ENCODE results near the gene FEN1.

The FEN1 gene, protein sequence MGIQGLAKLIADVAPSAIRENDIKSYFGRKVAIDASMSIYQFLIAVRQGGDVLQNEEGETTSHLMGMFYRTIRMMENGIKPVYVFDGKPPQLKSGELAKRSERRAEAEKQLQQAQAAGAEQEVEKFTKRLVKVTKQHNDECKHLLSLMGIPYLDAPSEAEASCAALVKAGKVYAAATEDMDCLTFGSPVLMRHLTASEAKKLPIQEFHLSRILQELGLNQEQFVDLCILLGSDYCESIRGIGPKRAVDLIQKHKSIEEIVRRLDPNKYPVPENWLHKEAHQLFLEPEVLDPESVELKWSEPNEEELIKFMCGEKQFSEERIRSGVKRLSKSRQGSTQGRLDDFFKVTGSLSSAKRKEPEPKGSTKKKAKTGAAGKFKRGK

DNA sequence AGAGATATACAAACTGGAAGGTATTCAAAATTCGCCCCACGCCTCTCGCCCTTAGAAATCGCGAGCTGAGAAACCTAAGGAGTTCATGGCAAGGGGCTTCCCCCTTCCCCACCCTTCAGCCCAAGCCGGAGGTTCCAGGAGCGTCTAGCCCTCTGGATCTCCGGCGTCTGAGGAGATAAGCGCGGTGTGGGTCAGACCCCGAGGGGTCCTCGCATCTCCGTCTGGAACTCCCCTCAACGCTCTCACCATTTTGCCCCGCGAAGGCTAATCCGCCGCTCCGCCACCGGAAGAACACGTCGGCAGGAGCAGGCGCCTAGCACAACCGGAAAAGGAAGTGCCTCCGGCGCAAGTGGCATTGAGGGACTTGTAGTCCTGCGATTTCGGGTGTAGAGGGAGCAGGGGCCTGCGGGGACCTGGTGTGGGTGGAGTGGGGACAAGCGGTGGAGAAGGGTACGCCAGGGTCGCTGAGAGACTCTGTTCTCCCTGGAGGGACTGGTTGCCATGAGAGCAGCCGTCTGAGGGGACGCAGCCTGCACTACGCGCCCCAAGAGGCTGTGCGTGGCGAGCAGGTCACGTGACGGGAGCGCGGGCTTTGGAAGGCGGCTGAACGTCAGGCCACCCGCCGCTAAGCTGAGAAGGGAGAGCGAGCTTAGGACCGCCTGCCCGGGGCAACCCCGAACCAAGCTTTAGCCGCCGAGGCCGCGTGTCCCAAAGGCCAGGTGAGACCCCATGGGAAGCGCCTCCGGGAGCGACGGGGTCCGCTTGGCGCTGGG lies at the start of gene FEN1, which contains the start of gene TMEM258:
Gene FEN1, plus strand, starts transcription at position 602 of the 773 bp plus-strand sequence. CDS start 2,451 bp downstream, outside the sequence.
Gene TMEM258, minus strand, starts transcription at position 290 of the 773 bp plus-strand sequence. Its CDS starts 41 bp downstream, at position 249.
- POLR2A ChIA-PET, result interaction anchor here (1.0 to 2.3 kb wide), 2 partner anchors 23 to 38 kb away, joined by 4 to 10 read pairs; no protein-coding TSS in a partner anchor
- TF ChIP-seq, protein P1, sequence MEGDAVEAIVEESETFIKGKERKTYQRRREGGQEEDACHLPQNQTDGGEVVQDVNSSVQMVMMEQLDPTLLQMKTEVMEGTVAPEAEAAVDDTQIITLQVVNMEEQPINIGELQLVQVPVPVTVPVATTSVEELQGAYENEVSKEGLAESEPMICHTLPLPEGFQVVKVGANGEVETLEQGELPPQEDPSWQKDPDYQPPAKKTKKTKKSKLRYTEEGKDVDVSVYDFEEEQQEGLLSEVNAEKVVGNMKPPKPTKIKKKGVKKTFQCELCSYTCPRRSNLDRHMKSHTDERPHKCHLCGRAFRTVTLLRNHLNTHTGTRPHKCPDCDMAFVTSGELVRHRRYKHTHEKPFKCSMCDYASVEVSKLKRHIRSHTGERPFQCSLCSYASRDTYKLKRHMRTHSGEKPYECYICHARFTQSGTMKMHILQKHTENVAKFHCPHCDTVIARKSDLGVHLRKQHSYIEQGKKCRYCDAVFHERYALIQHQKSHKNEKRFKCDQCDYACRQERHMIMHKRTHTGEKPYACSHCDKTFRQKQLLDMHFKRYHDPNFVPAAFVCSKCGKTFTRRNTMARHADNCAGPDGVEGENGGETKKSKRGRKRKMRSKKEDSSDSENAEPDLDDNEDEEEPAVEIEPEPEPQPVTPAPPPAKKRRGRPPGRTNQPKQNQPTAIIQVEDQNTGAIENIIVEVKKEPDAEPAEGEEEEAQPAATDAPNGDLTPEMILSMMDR (IDR thresholded peaks at IDR 0.05; ENCODE audit: insufficient read depth, low read length, missing control alignments), result no peak
- CTCF ChIA-PET, result interaction anchor here (0.6 to 14.8 kb wide), 12 partner anchors 9 to 318 kb away, joined by 3 to 297 read pairs (median 7); partner anchors contain the start of gene BEST1
- H3K4me3 ChIP-seq (ENCODE audit: low read depth, low read length), result peak within 1 kb of the TSS; percentile 98
- peak; percentile 75 for DNase-seq (ENCODE audit: low read depth, low spot score)

DNA sequence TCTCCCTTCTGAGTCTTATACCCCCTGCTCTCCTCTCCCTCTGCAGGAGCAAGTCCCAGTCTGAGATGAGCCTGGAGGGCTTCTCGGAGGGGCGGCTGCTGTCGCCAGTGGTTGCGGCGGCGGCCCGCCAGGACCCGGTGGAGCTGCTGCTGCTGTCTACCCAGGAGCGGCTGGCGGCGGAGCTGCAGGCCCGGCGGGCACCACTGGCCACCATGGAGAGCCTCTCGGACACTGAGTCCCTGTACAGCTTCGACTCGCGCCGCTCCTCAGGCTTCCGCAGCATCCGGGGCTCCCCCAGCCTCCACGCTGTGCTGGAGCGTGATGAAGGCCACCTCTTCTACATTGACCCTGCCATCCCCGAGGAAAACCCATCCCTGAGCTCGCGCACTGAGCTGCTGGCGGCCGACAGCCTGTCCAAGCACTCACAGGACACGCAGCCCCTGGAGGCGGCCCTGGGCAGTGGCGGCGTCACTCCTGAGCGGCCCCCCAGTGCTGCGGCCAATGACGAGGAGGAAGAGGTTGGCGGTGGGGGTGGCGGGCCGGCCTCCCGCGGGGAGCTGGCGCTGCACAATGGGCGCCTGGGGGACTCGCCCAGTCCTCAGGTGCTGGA lies 49.1 kb upstream of the FEN1 start:
- POLR2A ChIA-PET, result no interaction called here
- CTCF ChIA-PET, result interaction anchor here (1.3 to 8.7 kb wide), 7 partner anchors 10 to 365 kb away, joined by 4 to 151 read pairs (median 6); partner anchors contain the start of genes FEN1 and TMEM258
- DNase-seq (ENCODE audit: low read depth, low spot score), result no peak
- TF ChIP-seq, protein P1 (IDR thresholded peaks at IDR 0.05; ENCODE audit: insufficient read depth, low read length, missing control alignments), result no peak
- no peak overlapping the region for H3K4me3 ChIP-seq (ENCODE audit: low read depth, low read length)

DNA sequence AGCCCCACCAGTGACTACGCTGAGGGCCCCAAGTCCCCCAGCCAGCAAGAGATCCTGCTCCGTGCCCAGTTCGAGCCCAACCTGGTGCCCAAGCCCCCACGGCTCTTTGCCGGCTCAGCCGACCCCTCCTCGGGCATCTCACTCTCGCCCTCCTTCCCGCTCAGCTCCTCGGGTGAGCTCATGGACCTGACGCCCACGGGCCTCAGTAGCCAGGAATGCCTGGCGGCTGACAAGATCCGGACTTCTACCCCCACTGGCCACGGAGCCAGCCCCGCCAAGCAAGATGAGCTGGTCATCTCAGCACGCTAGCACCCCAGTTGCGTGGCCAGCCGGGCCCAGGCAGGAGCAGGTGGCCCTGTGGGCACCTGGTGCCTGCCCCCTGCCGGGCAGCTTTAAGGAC lies 48.5 kb upstream of the FEN1 start:
- TF ChIP-seq, protein P1 (IDR thresholded peaks at IDR 0.05; ENCODE audit: insufficient read depth, low read length, missing control alignments), result no peak
- CTCF ChIA-PET, result interaction anchor here (1.3 to 8.7 kb wide), 7 partner anchors 10 to 364 kb away, joined by 4 to 151 read pairs (median 6); partner anchors contain the start of genes FEN1 and TMEM258
- H3K4me3 ChIP-seq (ENCODE audit: low read depth, low read length), result no peak overlapping the region
- POLR2A ChIA-PET, result no interaction called here
- DNase-seq (ENCODE audit: low read depth, low spot score), result no peak

DNA sequence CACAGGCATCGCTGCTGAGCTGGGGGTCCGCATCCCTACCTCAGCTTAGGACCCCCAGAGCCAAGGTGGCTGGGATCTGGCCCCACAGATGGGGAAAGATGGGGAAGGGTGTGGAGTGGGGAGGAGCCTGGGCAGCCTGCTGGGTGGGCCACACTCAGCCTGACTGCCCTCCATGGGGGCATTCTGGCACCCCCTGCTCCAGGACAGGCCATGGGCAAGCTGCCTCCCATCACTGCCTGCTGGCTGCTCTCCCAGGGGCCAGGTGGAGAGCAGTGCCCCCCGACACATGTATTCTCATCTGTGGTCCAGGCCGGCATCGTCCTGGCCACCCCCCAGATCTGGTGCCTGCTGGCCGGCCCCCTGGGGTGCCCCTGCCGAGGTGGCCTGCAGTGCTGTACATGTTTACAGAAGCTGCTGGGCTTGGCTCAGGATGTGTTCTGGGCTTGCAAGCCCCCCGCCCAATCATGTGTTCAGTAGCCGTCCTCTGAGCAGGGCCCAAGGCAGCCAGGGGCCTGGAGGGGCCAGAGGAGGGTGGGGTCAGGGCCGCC lies 48.0 kb upstream of the FEN1 start:
- TF ChIP-seq, protein P1 (IDR thresholded peaks at IDR 0.05; ENCODE audit: insufficient read depth, low read length, missing control alignments), result no peak
- no peak for DNase-seq (ENCODE audit: low read depth, low spot score)
- ChIA-PET POLR2A (no interaction called here), CTCF (interaction anchor here (1.3 to 8.7 kb wide), 6 partner anchors 10 to 364 kb away, joined by 4 to 151 read pairs (median 16); partner anchors contain the start of genes FEN1 and TMEM258)
- no peak overlapping the region for H3K4me3 ChIP-seq (ENCODE audit: low read depth, low read length)

DNA sequence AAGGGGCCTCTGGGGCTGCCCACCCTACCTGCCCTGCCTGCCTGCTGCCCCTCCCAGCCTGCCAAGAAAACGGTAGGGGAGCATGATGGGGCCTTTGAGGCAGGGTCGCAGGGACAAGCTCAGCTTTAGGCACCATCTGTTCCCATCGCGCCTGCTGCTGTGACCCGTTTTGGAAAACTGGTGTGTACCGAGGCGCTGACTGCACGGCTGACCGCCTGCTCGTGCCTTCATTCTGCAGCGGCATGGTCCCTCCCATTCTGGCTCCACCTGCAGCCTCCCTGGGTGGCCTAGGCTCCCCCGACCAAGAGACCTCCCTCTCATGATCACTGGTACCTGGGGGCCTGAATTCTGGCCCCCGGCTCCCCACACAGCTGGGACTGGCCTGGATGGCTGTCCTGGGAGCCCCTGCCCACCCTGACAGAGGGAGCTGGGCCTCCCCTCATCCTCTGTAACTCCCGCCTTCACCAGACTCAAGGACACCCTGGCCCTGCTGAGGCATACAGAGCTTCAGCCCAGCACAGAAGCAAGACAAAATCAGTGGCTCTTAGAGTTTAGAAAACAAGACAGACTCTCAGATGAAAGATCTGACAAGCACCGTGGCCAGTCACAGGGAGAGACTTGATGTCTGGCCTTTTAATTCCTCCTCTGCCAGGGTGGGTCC lies 46.8 kb upstream of the FEN1 start:
- ChIA-PET CTCF (interaction anchor here (0.6 to 8.7 kb wide), 10 partner anchors 9 to 362 kb away, joined by 3 to 151 read pairs (median 32); partner anchors contain the start of genes FEN1 and TMEM258), POLR2A (no interaction called here)
- H3K4me3 ChIP-seq (ENCODE audit: low read depth, low read length), result no peak overlapping the region
- TF ChIP-seq, protein P1 (IDR thresholded peaks at IDR 0.05; ENCODE audit: insufficient read depth, low read length, missing control alignments), result no peak
- DNase-seq (ENCODE audit: low read depth, low spot score), result no peak
